K562 (cell line): Measurements from ENCODE around the gene AGFG2. TPM values are rescaled to one million over a fixed set of nuclear protein-coding genes. Genes with fewer than 3 reads are reported as not detected.

ENCODE experiments used
- C11orf30 ChIP-seq: fragments of 450-650 bp; IDR thresholded peaks from 2 replicates; pipeline ENCODE4 v1.6.1; 2016; ENCODE audit warnings: low read depth, mild to moderate bottlenecking
- ELF1 ChIP-seq: fragments of 200-800 bp; sonication (Bioruptor generic); IDR thresholded peaks from 2 replicates; pipeline ENCODE4 v1.6.1; 2016; ENCODE audit warnings: missing genetic modification characterization, missing compliant biosample characterization
- ELF4 ChIP-seq: fragments of 450-650 bp; formaldehyde crosslinking; IDR thresholded peaks from 2 replicates; pipeline ENCODE4 v1.4.0; 2022; ENCODE audit warnings: missing genetic modification characterization
- ESRRB ChIP-seq: fragments of 250-450 bp; sonication (Bioruptor Pico); IDR thresholded peaks from 2 replicates; pipeline ENCODE4 v1.5.0; 2020; ENCODE audit warnings: mild to moderate bottlenecking, moderate library complexity, borderline replicate concordance
- ETS2 ChIP-seq: IDR thresholded peaks from 2 replicates; pipeline ENCODE4 v1.6.1; 2016; ENCODE audit warnings: borderline replicate concordance, missing genetic modification characterization, mild to moderate bottlenecking, moderate library complexity, missing compliant biosample characterization; ENCODE audit not compliant: poor library complexity, severe bottlenecking
- FOXM1 ChIP-seq, 2 experiments: fragments of 450-650 bp in 1 of 2; sonication (generic) in 1 of 2; formaldehyde crosslinking in 1 of 2; IDR thresholded peaks; 2 replicates each; pipeline versions ENCODE4 v1.6.1 to v1.9.0; 2017 to 2022; ENCODE audit warnings: low read depth in 2 of 2, mild to moderate bottlenecking in 2 of 2, missing genetic modification reagents in 1 of 2, moderate library complexity in 1 of 2
- KHSRP ChIP-seq: fragments of 450-650 bp; IDR thresholded peaks from 2 replicates; pipeline ENCODE4 v1.6.1; 2017
- MED1 ChIP-seq: sonication (generic); formaldehyde crosslinking; IDR thresholded peaks from 2 replicates; pipeline ENCODE4 v1.8.1; 2023; ENCODE audit warnings: missing genetic modification reagents, borderline replicate concordance
- MTA2 ChIP-seq: fragments of 450-650 bp; IDR thresholded peaks from 2 replicates; pipeline ENCODE4 v1.6.1; 2016; ENCODE audit warnings: low read depth
- NR0B1 ChIP-seq: fragments of 450-650 bp; IDR thresholded peaks from one replicate; pipeline ENCODE4 v1.6.1; 2018; ENCODE audit warnings: mild to moderate bottlenecking, moderate library complexity; ENCODE audit not compliant: partially characterized antibody
- POU5F1 ChIP-seq: fragments of 150-350 bp; IDR thresholded peaks from 2 replicates; pipeline ENCODE4 v1.6.1; 2014; ENCODE audit warnings: borderline replicate concordance, low read length, low read depth, mild to moderate bottlenecking; ENCODE audit not compliant: partially characterized antibody
- PRPF4 ChIP-seq: fragments of 200-400 bp; formaldehyde crosslinking; IDR thresholded peaks from one replicate; pipeline ENCODE4 v1.6.1; 2017; ENCODE audit warnings: low read length, low read depth, mild to moderate bottlenecking; ENCODE audit not compliant: insufficient read depth, poor library complexity, severe bottlenecking
- RBM22 ChIP-seq: fragments of 200-400 bp; formaldehyde crosslinking; IDR thresholded peaks from 2 replicates; pipeline ENCODE4 v1.6.1; 2018; ENCODE audit warnings: low read length, low read depth; ENCODE audit not compliant: poor library complexity, severe bottlenecking
- RCOR1 ChIP-seq, 2 experiments: IDR thresholded peaks; 2 replicates each; pipeline ENCODE4 v1.6.1; 2012; ENCODE audit warnings: low read depth in 2 of 2, low read length in 2 of 2, borderline replicate concordance in 1 of 2, improper control_type of control experiment in 1 of 2
- RFX7 ChIP-seq: fragments of 250-450 bp; sonication (Bioruptor Pico); IDR thresholded peaks from 2 replicates; pipeline ENCODE4 v1.5.1; 2021; ENCODE audit warnings: mild to moderate bottlenecking
- SMARCB1 ChIP-seq: IDR thresholded peaks from 2 replicates; pipeline ENCODE4 v1.6.1; 2011; ENCODE audit warnings: improper control_type of control experiment, low read depth; ENCODE audit not compliant: insufficient read length
- TCF7 ChIP-seq: sonication (generic); IDR thresholded peaks from 2 replicates; pipeline ENCODE4 v1.6.1; 2016; ENCODE audit warnings: antibody characterized with exemption, borderline replicate concordance
- YBX1 ChIP-seq: fragments of 450-650 bp; IDR thresholded peaks from 2 replicates; pipeline ENCODE4 v1.7.1; 2016; ENCODE audit warnings: mild to moderate bottlenecking
- ZEB2 ChIP-seq: fragments of 450-650 bp; IDR thresholded peaks from 2 replicates; pipeline ENCODE4 v1.6.1; 2016
- ZNF197 ChIP-seq: fragments of 200-800 bp; sonication (Bioruptor generic); IDR thresholded peaks from 2 replicates; pipeline ENCODE4 v1.6.1; 2016; ENCODE audit warnings: low read depth, missing genetic modification characterization, missing compliant biosample characterization
- polyA plus RNA-seq, 8 experiments: library from polyadenylated mRNA; depleted of rRNA in 4 of 8; stranded (reverse) in 5 of 8; unstranded in 3 of 8; fragments of >200 nt; fragmentation: Nextera tagmentation in 2 of 8; fragmentation: Illumina TruSeq in 1 of 8; extraction: Ambion mirVana in 2 of 8; extraction: Trizol in 1 of 8; gene quantifications; 2 replicates each; pipeline versions ENCODE4 v1.2.1 to v1.2.3, GENCODE V29; 2011 to 2014; ENCODE audit warnings: inconsistent platforms in 1 of 8, missing spikeins in 1 of 8
- total RNA-seq, 7 experiments: library from RNA; depleted of rRNA in 6 of 7; stranded (reverse); fragments of >200 nt in 6 of 7; fragmentation: Illumina TruSeq in 2 of 7; extraction: Trizol in 2 of 7; gene quantifications; 2 replicates each; pipeline versions ENCODE4 v1.2.1 to v1.2.3, GENCODE V29; 2011 to 2021; ENCODE audit warnings: low replicate concordance in 1 of 7
- TF ChIP-seq, protein P1 (sequence below): sonication (generic); formaldehyde crosslinking; IDR thresholded peaks from 2 replicates; pipeline ENCODE4 v1.8.0; 2022; ENCODE audit warnings: mild to moderate bottlenecking, missing genetic modification reagents
- TF ChIP-seq, protein P2 (sequence below): fragments of 250-450 bp; sonication (Bioruptor Pico); IDR thresholded peaks from 2 replicates; pipeline ENCODE4 v1.5.0; 2021; ENCODE audit warnings: mild to moderate bottlenecking, moderate library complexity

AGFG2 gene
- total and polyA plus RNA-seq, 9 of the 15 experiments (the other 6 are each of a cell fraction or from before 2014, with no cell fraction given) = 0.31 to 23.1 (median 6.5) TPM

GRCh38 chr7:100604028-100604975, 65.3 kb downstream of the AGFG2 start (continued):
- TF ChIP-seq ETS2 (tag) (no peak), FOXM1 (IDR thresholded peaks at IDR 0.05; ENCODE audit: low read depth) (no peak; the same call in 1 of the 2 replicates), FOXM1 (CRISPR knock-in tag; IDR thresholded peaks at IDR 0.05; ENCODE audit: low read depth) (peak; percentile 44; the same call in 1 of the 2 replicates), KHSRP (no peak), ZNF197 (CRISPR knock-in tag) (0 out of 2 replicates have a peak, but pooled peaks have one; percentile 54), RBM22 (no peak), ZEB2 (0 out of 2 replicates have a peak, but pooled peaks have one; percentile 41), RFX7 (CRISPR knock-in tag) (no peak), PRPF4 (peak; percentile 27), POU5F1 (no peak), ELF1 (peak; percentile 69; the same call in 1 of the 2 replicates), MTA2 (peak; percentile 29; the same call in 1 of the 2 replicates), TCF7 (no peak), C11orf30 (no peak), RCOR1 (IDR thresholded peaks at IDR 0.05; ENCODE audit: borderline replicate concordance in 1 of 2, low read depth in 2 of 2, low read length in 2 of 2) (peak in 1 of 2 experiments; percentile 42; a peak in 1 of 4 replicates), SMARCB1 (no peak), MED1 (CRISPR knock-in tag) (no peak), YBX1 (no peak), NR0B1 (no peak), ELF4 (CRISPR knock-in tag) (no peak), ESRRB (no peak)
- TF ChIP-seq, protein P1, sequence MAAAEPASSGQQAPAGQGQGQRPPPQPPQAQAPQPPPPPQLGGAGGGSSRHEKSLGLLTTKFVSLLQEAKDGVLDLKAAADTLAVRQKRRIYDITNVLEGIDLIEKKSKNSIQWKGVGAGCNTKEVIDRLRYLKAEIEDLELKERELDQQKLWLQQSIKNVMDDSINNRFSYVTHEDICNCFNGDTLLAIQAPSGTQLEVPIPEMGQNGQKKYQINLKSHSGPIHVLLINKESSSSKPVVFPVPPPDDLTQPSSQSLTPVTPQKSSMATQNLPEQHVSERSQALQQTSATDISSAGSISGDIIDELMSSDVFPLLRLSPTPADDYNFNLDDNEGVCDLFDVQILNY = no peak
- TF ChIP-seq, protein P2, sequence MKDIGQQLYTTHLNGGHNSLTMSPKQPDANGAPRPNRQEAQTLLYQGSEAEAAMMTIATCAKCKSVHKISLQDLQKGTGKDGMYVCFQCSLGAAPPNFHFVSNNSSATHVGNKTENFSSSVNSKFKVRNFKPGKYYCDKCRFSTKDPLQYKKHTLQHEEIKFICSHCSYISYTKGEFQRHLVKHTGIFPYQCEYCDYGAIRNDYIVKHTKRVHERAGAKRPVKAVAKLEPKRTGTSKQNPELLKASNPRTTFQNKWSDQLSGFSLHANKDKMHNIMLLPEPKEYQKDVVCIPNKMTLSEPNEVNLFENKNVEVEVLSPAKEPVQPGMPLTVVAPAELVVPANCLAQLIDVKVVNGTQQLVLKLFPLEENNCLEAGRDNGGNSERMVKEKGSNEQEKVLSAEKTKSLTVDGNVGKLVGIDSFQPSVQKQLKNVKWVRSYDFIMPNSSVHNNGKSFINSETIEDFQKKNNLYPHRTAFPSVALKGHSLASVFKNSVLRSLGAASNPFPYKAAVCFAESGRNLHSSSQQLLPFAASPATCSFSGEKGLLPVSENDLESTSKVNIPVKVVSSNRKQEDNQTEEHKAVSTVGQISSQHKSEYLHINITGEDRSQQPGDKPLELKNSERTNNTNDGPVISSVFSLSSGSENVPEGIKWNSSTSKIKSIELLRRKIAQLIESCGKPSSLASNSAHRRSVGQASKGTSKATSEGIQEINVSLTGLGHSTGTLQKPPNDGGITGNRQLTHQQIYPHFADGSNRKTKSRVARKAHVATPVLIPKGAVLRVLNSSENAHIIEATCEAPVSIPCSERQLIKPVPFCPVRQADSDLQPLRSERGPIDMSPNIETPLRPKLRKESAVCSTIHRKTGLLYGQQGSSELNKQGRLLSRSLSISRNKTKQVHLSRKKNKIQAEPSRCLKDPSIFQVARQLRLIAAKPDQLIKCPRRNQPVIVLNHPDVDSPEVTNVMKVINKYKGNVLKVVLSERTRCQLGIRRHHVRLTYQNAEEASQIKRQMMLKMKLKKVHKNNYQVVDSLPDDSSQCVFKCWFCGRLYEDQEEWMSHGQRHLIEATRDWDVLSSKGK = no peak
